ENCODE data around the gene SMPD2. TPM values are rescaled to one million over a fixed set of nuclear protein-coding genes. Genes with fewer than 3 reads are reported as not detected.
"Not testable (repeated sequence)": the region's sequence is repeated elsewhere in the genome, so short reads cannot be mapped to it uniquely, and the experiment has no call there.

The SMPD2 gene
- total and polyA plus RNA-seq, 9 donors = 4.3 to 6.7 (median 5.4) TPM

GRCh38 chr6:109460161-109460829, 19.8 kb downstream of the SMPD2 start:
- 67% methylated on average over 1 of the region's 3 CpGs for WGBS (ENCODE audit: insufficient coverage)
- Histone ChIP-seq H3K4me1 (ENCODE audit: control insufficient read depth, insufficient read depth, low read length) (peaks cover 13% of the 10 kb centered on the region), H3K4me3 (ENCODE audit: low read length) (no peak overlapping the region)

GRCh38 chr6:109461205-109461604, 20.7 kb downstream of the SMPD2 start:
- H3K4me1 ChIP-seq (ENCODE audit: control insufficient read depth, insufficient read depth, low read length) = not testable (repeated sequence)

More at GRCh38 chr6:109460161-109460829, 19.8 kb downstream of the SMPD2 start:
- no peaks in the 10 kb centered on the region for H3K9me3 ChIP-seq (replicated peaks; ENCODE audit: control insufficient read depth, low read depth, low read length)
- H3K36me3 ChIP-seq (ENCODE audit: control insufficient read depth, insufficient read depth, low read length) = peaks cover 13% of the 10 kb centered on the region
- H3K27ac ChIP-seq (ENCODE audit: low read length) = no peak overlapping the region
- H3K27me3 ChIP-seq (ENCODE audit: control insufficient read depth, insufficient read depth, low read length) = no peaks in the 10 kb centered on the region
- no peak for DNase-seq

GRCh38 chr6:109461733-109462526, 21.4 kb downstream of the SMPD2 start:
- H3K36me3 ChIP-seq (ENCODE audit: control insufficient read depth, insufficient read depth, low read length) = peaks cover 23% of the 10 kb centered on the region
- no peaks in the 10 kb centered on the region for H3K9me3 ChIP-seq (replicated peaks; ENCODE audit: control insufficient read depth, low read depth, low read length)
- H3K4me3 ChIP-seq (ENCODE audit: low read length) = no peak overlapping the region
- no CpG with 5 or more reads among the region's 1 CpG for WGBS (ENCODE audit: insufficient coverage)
- peaks cover 2% of the 10 kb centered on the region for H3K4me1 ChIP-seq (ENCODE audit: control insufficient read depth, insufficient read depth, low read length)
- no peak overlapping the region for H3K27ac ChIP-seq (ENCODE audit: low read length)
- H3K27me3 ChIP-seq (ENCODE audit: control insufficient read depth, insufficient read depth, low read length) = no peaks in the 10 kb centered on the region
- DNase-seq = no peak

More at GRCh38 chr6:109461205-109461604, 20.7 kb downstream of the SMPD2 start:
- no CpG with 5 or more reads among the region's 1 CpG for whole genome bisulfite sequencing (ENCODE audit: insufficient coverage)
- H3K9me3 ChIP-seq (replicated peaks; ENCODE audit: control insufficient read depth, low read depth, low read length); H3K27ac ChIP-seq (ENCODE audit: low read length); H3K27me3 ChIP-seq (ENCODE audit: control insufficient read depth, insufficient read depth, low read length); H3K4me3 ChIP-seq (ENCODE audit: low read length); DNase-seq: not testable (repeated sequence)
- H3K36me3 ChIP-seq (ENCODE audit: control insufficient read depth, insufficient read depth, low read length) = peaks cover 22% of the 10 kb centered on the region

GRCh38 chr6:109465772-109466171, 25.2 kb downstream of the SMPD2 start:
- WGBS (ENCODE audit: insufficient coverage) = 89% methylated on average over 7 of the region's 7 CpGs
- Histone ChIP-seq H3K27me3 (ENCODE audit: control insufficient read depth, insufficient read depth, low read length) (no peaks in the 10 kb centered on the region), H3K36me3 (ENCODE audit: control insufficient read depth, insufficient read depth, low read length) (peaks cover 46% of the 10 kb centered on the region), H3K4me3 (ENCODE audit: low read length) (no peak overlapping the region), H3K4me1 (ENCODE audit: control insufficient read depth, insufficient read depth, low read length) (no peaks in the 10 kb centered on the region), H3K9me3 (replicated peaks; ENCODE audit: control insufficient read depth, low read depth, low read length) (no peaks in the 10 kb centered on the region), H3K27ac (ENCODE audit: low read length) (no peak overlapping the region)
- no peak for DNase-seq

GRCh38 chr6:109466212-109466923, 25.8 kb downstream of the SMPD2 start:
- Histone ChIP-seq H3K27me3 (ENCODE audit: control insufficient read depth, insufficient read depth, low read length) (no peaks in the 10 kb centered on the region), H3K4me3 (ENCODE audit: low read length) (no peak overlapping the region), H3K9me3 (replicated peaks; ENCODE audit: control insufficient read depth, low read depth, low read length) (no peaks in the 10 kb centered on the region), H3K27ac (ENCODE audit: low read length) (no peak overlapping the region), H3K4me1 (ENCODE audit: control insufficient read depth, insufficient read depth, low read length) (no peaks in the 10 kb centered on the region), H3K36me3 (ENCODE audit: control insufficient read depth, insufficient read depth, low read length) (peaks cover 52% of the 10 kb centered on the region)
- WGBS (ENCODE audit: insufficient coverage) = 69% methylated on average over 3 of the region's 7 CpGs
- no peak for DNase-seq

GRCh38 chr6:109467696-109468095, 27.2 kb downstream of the SMPD2 start:
- Histone ChIP-seq H3K27ac (ENCODE audit: low read length) (no peak overlapping the region), H3K36me3 (ENCODE audit: control insufficient read depth, insufficient read depth, low read length) (peaks cover 57% of the 10 kb centered on the region), H3K4me3 (ENCODE audit: low read length) (no peak overlapping the region), H3K9me3 (replicated peaks; ENCODE audit: control insufficient read depth, low read depth, low read length) (no peaks in the 10 kb centered on the region), H3K27me3 (ENCODE audit: control insufficient read depth, insufficient read depth, low read length) (no peaks in the 10 kb centered on the region), H3K4me1 (ENCODE audit: control insufficient read depth, insufficient read depth, low read length) (no peaks in the 10 kb centered on the region)
- DNase-seq = no peak
- 95% methylated on average over 6 of the region's 6 CpGs for WGBS (ENCODE audit: insufficient coverage)

GRCh38 chr6:109469591-109470189, 29.2 kb downstream of the SMPD2 start:
- Histone ChIP-seq H3K27ac (ENCODE audit: low read length) (no peak overlapping the region), H3K9me3 (replicated peaks; ENCODE audit: control insufficient read depth, low read depth, low read length) (no peaks in the 10 kb centered on the region), H3K36me3 (ENCODE audit: control insufficient read depth, insufficient read depth, low read length) (peaks cover 70% of the 10 kb centered on the region), H3K4me3 (ENCODE audit: low read length) (no peak overlapping the region), H3K4me1 (ENCODE audit: control insufficient read depth, insufficient read depth, low read length) (no peaks in the 10 kb centered on the region), H3K27me3 (ENCODE audit: control insufficient read depth, insufficient read depth, low read length) (no peaks in the 10 kb centered on the region)
- WGBS (ENCODE audit: insufficient coverage) = 91% methylated on average over 5 of the region's 5 CpGs
- DNase-seq = no peak

GRCh38 chr6:109471105-109471810, 30.7 kb downstream of the SMPD2 start:
- WGBS (ENCODE audit: insufficient coverage) = 83% methylated on average over 3 of the region's 5 CpGs
- H3K9me3 ChIP-seq (replicated peaks; ENCODE audit: control insufficient read depth, low read depth, low read length) = no peaks in the 10 kb centered on the region
- H3K27me3 ChIP-seq (ENCODE audit: control insufficient read depth, insufficient read depth, low read length) = no peaks in the 10 kb centered on the region

GRCh38 chr6:109472132-109472995, 31.8 kb downstream of the SMPD2 start:
- no peaks in the 10 kb centered on the region for H3K27me3 ChIP-seq (ENCODE audit: control insufficient read depth, insufficient read depth, low read length)
- peaks cover 71% of the 10 kb centered on the region for H3K36me3 ChIP-seq (ENCODE audit: control insufficient read depth, insufficient read depth, low read length)
- H3K4me1 ChIP-seq (ENCODE audit: control insufficient read depth, insufficient read depth, low read length) = no peaks in the 10 kb centered on the region
- H3K4me3 ChIP-seq (ENCODE audit: low read length) = no peak overlapping the region
- WGBS (ENCODE audit: insufficient coverage) = 87% methylated on average over 8 of the region's 9 CpGs
- no peak overlapping the region for H3K27ac ChIP-seq (ENCODE audit: low read length)
- no peaks in the 10 kb centered on the region for H3K9me3 ChIP-seq (replicated peaks; ENCODE audit: control insufficient read depth, low read depth, low read length)
- no peak for DNase-seq

More at GRCh38 chr6:109471105-109471810, 30.7 kb downstream of the SMPD2 start:
- no peak for DNase-seq
- Histone ChIP-seq H3K36me3 (ENCODE audit: control insufficient read depth, insufficient read depth, low read length) (peaks cover 69% of the 10 kb centered on the region), H3K4me1 (ENCODE audit: control insufficient read depth, insufficient read depth, low read length) (no peaks in the 10 kb centered on the region), H3K27ac (ENCODE audit: low read length) (no peak overlapping the region), H3K4me3 (ENCODE audit: low read length) (no peak overlapping the region)
